Activated T-cell treated with anti-CD3 and anti-CD28 coated beads, Interleukin-2, amount 50 U/mL, for 4 hours (primary cell): Measurements from ENCODE around the gene IFT122. TPM values are rescaled to one million over a fixed set of nuclear protein-coding genes. Genes with fewer than 3 reads are reported as not detected.
A peak's percentile ranks its signal among the peaks of the same experiment; 100 is the strongest.
"Not testable (repeated sequence)": the region's sequence is repeated elsewhere in the genome, so short reads cannot be mapped to it uniquely, and the experiment has no call there.

Source experiments
- ATAC-seq, 2 donors: fragments of 200-7000 bp; cut with Tn5 transposase; one replicate each; pipeline ENCODE4 v1.10.0; 2021
- DNase-seq: peaks from one replicate; pipeline ENCODE4 v3.0.0-alpha.2; 2020
- H3K27me3 Mint-ChIP-seq: one replicate; pipeline ENCODE4 v1.8.0; 2021; ENCODE audit warnings: low read depth, mixed read lengths
- H3K36me3 Mint-ChIP-seq: one replicate; pipeline ENCODE4 v1.8.0; 2022; ENCODE audit warnings: mixed read lengths; ENCODE audit not compliant: insufficient read depth
- H3K4me1 Mint-ChIP-seq: one replicate; pipeline ENCODE4 v1.8.0; 2021; ENCODE audit warnings: low read depth, mixed read lengths
- H3K4me3 Mint-ChIP-seq: one replicate; pipeline ENCODE4 v1.8.0; 2021; ENCODE audit warnings: mild to moderate bottlenecking, moderate library complexity, mixed read lengths
- H3K9me3 Mint-ChIP-seq: one replicate; pipeline ENCODE4 v1.8.0; 2021; ENCODE audit warnings: mixed read lengths
- total RNA-seq, 3 donors: library from RNA; stranded (reverse); gene quantifications; one replicate each; pipeline ENCODE4 v1.2.1, GENCODE V29; 2021

Gene IFT122, protein sequence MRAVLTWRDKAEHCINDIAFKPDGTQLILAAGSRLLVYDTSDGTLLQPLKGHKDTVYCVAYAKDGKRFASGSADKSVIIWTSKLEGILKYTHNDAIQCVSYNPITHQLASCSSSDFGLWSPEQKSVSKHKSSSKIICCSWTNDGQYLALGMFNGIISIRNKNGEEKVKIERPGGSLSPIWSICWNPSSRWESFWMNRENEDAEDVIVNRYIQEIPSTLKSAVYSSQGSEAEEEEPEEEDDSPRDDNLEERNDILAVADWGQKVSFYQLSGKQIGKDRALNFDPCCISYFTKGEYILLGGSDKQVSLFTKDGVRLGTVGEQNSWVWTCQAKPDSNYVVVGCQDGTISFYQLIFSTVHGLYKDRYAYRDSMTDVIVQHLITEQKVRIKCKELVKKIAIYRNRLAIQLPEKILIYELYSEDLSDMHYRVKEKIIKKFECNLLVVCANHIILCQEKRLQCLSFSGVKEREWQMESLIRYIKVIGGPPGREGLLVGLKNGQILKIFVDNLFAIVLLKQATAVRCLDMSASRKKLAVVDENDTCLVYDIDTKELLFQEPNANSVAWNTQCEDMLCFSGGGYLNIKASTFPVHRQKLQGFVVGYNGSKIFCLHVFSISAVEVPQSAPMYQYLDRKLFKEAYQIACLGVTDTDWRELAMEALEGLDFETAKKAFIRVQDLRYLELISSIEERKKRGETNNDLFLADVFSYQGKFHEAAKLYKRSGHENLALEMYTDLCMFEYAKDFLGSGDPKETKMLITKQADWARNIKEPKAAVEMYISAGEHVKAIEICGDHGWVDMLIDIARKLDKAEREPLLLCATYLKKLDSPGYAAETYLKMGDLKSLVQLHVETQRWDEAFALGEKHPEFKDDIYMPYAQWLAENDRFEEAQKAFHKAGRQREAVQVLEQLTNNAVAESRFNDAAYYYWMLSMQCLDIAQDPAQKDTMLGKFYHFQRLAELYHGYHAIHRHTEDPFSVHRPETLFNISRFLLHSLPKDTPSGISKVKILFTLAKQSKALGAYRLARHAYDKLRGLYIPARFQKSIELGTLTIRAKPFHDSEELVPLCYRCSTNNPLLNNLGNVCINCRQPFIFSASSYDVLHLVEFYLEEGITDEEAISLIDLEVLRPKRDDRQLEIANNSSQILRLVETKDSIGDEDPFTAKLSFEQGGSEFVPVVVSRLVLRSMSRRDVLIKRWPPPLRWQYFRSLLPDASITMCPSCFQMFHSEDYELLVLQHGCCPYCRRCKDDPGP
- total RNA-seq, result 1 to 10 TPM; 8.7 to 9.7 (median 8.9) TPM

DNA sequence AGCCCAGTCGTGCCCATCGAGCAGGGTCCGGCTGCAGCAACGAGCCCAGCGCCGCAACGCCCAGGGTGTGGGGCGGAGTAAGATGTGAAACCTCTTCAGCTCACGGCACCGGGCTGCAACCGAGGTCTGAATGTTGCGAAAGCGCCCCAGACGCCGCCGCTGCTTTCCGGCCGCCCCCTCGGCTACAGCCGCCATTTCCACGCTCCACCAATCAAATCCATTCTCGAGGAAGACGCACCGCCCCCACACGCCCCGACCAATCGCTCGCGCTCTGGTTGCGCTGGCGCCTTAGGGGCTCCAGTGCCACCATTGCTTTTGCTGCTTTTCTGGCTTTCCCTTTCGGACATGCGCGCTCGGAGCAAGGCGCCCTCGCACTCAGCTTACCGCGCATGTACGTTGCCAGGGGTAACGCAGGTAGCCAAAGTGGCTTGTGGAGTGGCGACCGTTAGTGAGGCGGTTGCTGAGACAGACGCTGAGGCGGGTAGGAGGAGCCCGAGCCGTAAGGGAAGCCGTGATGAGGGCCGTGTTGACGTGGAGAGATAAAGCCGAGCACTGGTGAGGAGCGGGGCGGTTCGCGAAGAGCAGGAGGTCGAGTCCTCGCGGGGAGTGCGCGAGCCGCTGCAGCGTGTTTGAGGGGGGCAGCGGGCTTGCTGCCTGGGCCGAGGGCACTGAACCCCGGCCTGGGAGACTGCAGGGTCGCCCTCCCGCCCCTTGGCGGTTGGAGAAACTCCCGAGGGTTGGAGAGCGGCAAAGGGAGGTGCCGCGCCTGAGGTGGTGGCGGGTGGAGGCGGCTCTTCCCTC, at the start of gene IFT122, which contains the start of gene MBD4:
Gene IFT122, plus strand, starts transcription at position 408 of the 801 bp plus-strand sequence. Its CDS starts 107 bp downstream, at position 515.
Gene MBD4, minus strand, starts transcription at position 132 of the 801 bp plus-strand sequence. Its CDS starts 115 bp downstream, at position 17.
- Mint-ChIP-seq H3K9me3 (no peaks in the 10 kb centered on the region), H3K4me1 (peaks cover 66% of the 10 kb centered on the region), H3K27me3 (no peaks in the 10 kb centered on the region), H3K36me3 (peaks cover 23% of the 10 kb centered on the region), H3K4me3 (peak within 1 kb of the TSS; percentile 92)
- DNase-seq (peak; percentile 97), ATAC-seq (peak; percentile 91 to 92)

DNA sequence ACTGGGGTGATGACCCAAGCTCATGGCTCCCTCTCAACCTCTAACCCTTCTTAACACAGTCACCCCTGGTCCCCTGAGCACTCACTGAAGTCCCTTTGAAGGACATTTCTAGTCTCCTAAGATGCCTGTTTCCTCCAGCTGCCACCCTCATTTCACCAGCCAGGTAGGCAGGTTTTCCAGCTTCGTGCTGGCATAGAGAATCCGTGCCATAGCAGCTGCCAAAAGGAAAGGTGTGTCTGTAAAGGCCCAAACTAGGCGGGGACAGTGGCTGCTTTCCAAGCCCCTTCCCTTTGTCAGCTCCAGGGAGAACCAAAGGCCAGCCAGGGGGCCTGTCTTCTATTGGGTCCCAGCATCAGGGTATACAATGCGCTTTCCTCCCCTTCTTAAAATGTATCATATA, 48.4 kb upstream of the IFT122 start:
- H3K27me3 Mint-ChIP-seq, ATAC-seq, H3K4me1 Mint-ChIP-seq, DNase-seq, H3K9me3 Mint-ChIP-seq, H3K4me3 Mint-ChIP-seq: not testable (repeated sequence)
- H3K36me3 Mint-ChIP-seq, result peaks cover 46% of the 10 kb centered on the region

DNA sequence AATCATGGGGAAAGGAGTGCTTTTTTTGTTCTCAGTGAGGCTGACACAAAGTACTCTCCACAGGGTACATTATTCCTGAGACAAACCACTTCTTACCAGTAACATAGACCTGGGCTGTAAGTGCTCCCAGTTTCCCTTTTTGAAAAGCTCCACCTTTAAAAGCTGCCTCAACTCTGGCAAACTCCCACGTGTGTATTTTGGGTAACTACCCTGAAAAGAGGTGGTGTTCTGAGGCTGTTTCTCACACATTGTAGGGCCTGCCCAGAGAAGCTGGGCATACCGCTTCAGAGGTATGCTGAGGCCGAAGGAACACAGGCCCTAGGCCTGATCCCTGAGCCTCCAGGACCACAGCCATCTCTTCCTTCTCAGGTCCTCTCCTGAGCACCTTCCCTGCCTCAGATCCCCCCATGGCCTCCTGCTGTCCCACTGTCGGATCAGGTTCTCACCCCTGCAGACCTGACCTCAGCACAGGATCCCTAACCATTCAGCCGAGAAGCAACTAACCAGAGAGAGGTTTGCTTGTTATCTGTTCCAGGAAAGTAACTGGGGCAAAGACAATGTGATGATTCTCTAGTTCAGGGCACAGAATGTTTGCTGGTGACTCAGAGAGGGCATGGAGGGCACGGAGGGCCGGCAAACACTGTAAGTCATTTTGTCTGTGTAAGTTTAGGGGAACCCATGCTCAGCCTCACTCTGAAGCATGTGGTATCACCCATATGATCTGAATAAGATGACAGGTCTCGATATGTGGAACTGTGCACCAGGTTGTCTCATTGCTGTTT, 47.7 kb upstream of the IFT122 start:
- peaks cover 45% of the 10 kb centered on the region for H3K36me3 Mint-ChIP-seq
- H3K4me1 Mint-ChIP-seq, result peaks cover 10% of the 10 kb centered on the region
- not testable (repeated sequence) for H3K4me3 Mint-ChIP-seq, DNase-seq, H3K9me3 Mint-ChIP-seq, ATAC-seq, H3K27me3 Mint-ChIP-seq

DNA sequence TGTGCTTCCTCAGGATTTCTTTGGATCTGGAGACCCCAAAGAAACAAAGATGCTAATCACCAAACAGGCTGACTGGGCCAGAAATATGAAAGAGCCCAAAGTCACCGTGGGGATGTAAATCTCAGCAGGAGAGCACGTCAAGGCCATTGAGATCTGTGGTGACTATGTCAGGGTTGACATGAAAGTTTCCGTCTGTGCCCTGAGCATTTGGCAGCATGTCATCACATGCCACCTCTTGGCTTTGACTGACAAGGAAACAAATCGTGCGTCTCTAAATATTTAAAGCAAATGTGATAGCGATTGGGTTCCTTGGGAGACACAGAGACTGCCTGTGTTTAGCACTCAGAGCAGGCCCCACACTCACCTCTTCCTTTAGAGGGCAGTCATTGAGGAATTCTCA, 46.8 kb upstream of the IFT122 start:
- ATAC-seq (no peak), DNase-seq (no peak)
- H3K4me3 Mint-ChIP-seq, result no peak overlapping the region
- H3K36me3 Mint-ChIP-seq, result peaks cover 37% of the 10 kb centered on the region
- H3K4me1 Mint-ChIP-seq, result peaks cover 20% of the 10 kb centered on the region
- no peaks in the 10 kb centered on the region for H3K9me3 Mint-ChIP-seq
- H3K27me3 Mint-ChIP-seq, result no peaks in the 10 kb centered on the region

DNA sequence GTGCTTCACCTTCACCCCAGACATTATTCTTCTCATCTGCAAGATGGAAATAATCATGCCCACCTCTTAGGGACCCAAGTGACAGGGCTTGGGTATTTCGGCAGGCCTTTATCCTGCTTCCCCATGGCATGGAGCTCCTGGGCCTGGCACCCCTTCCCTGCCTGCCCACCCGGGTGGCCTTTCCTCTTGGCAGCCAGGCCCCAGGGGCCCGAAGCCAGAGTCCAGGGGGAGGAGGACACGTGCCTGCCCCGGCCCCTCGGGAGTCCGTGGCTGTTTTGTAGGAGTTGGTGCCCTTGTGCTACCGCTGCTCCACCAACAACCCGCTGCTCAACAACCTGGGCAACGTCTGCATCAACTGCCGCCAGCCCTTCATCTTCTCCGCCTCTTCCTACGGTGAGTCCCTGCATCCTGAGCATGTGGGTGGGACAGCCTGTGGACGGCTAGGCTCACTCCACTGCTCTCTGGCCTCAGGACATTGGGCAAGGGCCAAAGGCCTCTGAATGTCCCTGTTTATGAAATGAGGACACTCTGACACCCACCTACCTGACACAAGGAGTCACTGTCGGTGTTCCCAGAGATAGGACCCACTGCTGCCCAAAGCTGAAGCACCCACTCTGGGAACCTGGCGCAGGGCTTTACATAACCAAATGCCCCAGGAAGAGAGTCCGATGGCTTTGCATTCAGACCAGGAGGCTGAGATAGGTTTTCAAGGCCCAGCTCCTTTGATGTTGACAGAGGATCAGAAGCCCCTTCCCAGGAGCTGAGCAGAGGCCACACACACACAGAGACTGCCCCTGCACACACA, 46.1 kb upstream of the IFT122 start:
- not testable (repeated sequence) for DNase-seq, H3K27me3 Mint-ChIP-seq, ATAC-seq, H3K9me3 Mint-ChIP-seq, H3K4me3 Mint-ChIP-seq
- H3K36me3 Mint-ChIP-seq, result peaks cover 39% of the 10 kb centered on the region
- H3K4me1 Mint-ChIP-seq, result peaks cover 24% of the 10 kb centered on the region

DNA sequence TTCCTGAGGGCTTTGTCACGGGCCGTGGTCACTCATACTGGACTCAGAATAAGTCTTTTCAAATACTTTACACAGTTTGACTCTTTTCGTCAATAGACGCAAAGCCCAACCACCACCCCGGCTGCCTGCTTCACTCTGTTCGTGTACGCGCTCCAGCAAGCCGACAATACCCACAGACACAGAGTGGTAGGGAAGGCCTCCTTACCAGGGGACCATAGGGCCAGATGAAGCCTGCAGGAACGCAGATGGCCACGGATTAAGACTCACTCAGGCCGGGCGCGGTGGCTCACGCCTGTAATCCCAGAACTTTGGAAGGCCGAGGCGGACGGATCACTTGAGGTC, 41.2 kb upstream of the IFT122 start:
- H3K4me3 Mint-ChIP-seq, result peak overlapping the region; percentile 97
- peaks cover 26% of the 10 kb centered on the region for H3K4me1 Mint-ChIP-seq

DNA sequence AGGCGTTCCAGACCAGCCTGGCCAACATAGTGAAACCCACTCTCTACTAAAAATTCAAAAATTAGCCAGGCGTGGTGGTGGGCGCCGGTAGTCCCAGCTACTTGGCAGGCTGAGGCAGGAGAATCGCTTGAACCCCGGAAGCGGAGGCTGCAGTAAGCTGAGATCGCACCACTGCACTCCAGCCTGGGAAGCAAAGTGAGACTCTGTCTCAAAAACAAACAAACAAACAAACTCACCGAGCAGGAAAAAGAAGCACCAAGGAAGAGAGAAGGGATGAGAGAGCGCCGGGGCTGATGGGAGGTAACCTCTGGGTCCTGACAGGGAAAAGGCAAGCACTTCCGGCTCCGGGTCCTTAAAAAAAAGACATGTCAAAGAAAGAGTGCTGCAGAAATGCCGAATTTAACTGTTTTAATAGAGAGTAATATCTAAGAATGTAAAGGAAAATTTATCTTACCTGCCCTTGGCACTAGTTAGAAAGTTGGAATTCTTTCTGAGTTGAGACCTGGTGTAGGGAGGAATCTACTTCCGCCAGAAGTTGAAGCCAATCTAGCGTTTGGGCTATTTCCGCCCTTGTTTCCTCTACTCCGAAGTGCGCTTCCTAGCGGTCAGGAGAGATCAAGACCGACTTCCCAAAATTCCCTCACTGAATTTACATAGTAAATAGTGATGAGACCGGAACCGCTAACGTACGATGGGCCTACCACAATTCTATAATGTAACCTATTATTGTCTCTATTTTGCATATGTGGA, 40.7 kb upstream of the IFT122 start:
- peak; percentile 66 for DNase-seq
- peaks cover 26% of the 10 kb centered on the region for H3K4me1 Mint-ChIP-seq
- H3K4me3 Mint-ChIP-seq, result peak overlapping the region; percentile 97
- H3K9me3 Mint-ChIP-seq, result no peaks in the 10 kb centered on the region
- H3K27me3 Mint-ChIP-seq, result no peaks in the 10 kb centered on the region
- peaks cover 18% of the 10 kb centered on the region for H3K36me3 Mint-ChIP-seq
- peak; percentile 86 to 87 for ATAC-seq

More for the DNA sequence above, 41.2 kb upstream of the IFT122 start:
- DNase-seq (no peak), ATAC-seq (peak; percentile 23 to 27)
- no peaks in the 10 kb centered on the region for H3K9me3 Mint-ChIP-seq
- peaks cover 20% of the 10 kb centered on the region for H3K36me3 Mint-ChIP-seq
- H3K27me3 Mint-ChIP-seq, result no peaks in the 10 kb centered on the region

DNA sequence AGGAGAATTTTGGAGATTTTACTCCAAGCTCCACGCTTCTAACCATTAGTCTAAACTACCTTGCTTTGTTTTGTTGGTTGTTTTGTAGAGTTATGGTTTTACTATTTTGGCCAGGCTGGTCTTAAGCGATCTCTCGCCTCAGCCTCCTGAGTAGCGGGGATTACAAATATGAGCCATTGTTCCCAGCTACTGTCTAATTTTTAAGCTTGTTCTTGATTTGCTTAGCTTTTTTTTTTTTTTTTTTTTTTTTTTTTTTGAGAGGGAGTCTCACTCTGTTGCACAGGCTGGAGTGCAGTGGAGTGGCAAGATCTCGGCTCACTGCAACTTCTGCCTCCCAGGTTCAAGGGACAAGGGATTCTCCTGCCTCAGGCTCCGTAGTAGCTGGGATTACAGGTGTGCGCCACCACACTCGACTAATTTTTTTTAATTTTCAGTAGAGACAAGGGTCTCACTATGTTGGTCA, 40.1 kb upstream of the IFT122 start:
- DNase-seq (no peak), ATAC-seq (peak; percentile 7 to 22)
- H3K4me3 Mint-ChIP-seq, result peak overlapping the region; percentile 97
- H3K27me3 Mint-ChIP-seq, result no peaks in the 10 kb centered on the region
- H3K9me3 Mint-ChIP-seq, result no peaks in the 10 kb centered on the region
- peaks cover 26% of the 10 kb centered on the region for H3K4me1 Mint-ChIP-seq
- peaks cover 13% of the 10 kb centered on the region for H3K36me3 Mint-ChIP-seq

DNA sequence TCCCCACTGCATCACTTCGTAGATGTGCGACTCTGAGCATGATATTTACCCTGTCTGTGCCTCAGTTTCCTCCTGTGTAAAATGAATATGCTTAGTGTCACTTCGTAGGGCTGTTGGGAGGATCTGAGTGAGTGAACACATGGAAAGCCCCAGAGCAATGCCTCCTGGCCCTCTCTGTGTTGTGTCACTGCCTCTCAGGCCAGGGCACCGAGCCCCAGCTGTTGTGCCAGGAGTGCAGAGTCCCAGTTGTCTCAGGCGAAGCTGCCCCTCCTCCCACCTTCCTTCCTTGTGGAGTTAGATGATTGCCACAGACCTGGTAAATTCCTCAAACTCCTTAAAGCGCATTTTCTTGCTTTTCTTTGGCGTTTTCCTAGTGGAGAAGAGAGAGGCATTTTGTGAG, 37.8 kb upstream of the IFT122 start:
- DNase-seq (no peak), ATAC-seq (no peak)
- no peaks in the 10 kb centered on the region for H3K27me3 Mint-ChIP-seq
- peaks cover 17% of the 10 kb centered on the region for H3K4me1 Mint-ChIP-seq
- no peaks in the 10 kb centered on the region for H3K9me3 Mint-ChIP-seq
- no peak overlapping the region for H3K4me3 Mint-ChIP-seq
- H3K36me3 Mint-ChIP-seq, result peaks cover 4% of the 10 kb centered on the region

DNA sequence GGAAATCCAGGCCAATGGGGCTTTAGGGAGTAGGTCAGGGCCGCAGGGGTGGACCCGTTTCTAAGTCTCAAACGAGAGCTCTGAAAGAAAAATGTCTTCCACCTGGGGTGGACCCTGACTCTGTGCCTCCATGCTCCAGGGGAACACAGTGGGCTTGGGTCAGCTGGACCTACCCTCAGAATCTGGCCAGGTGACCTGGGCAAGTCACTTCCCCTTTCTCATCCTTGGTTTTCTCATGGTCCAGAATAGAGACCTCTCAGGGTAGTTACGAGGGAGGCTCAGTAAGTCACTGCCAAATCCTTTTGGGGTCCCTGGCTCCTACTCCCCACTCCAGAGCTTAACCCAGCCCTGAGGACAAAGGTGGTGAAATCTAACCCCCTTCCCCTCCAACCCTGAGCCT, 37.4 kb upstream of the IFT122 start:
- Mint-ChIP-seq H3K27me3 (no peaks in the 10 kb centered on the region), H3K36me3 (peaks cover 3% of the 10 kb centered on the region), H3K4me1 (peaks cover 13% of the 10 kb centered on the region), H3K4me3 (no peak overlapping the region), H3K9me3 (no peaks in the 10 kb centered on the region)
- ATAC-seq, result no peak
- no peak for DNase-seq

DNA sequence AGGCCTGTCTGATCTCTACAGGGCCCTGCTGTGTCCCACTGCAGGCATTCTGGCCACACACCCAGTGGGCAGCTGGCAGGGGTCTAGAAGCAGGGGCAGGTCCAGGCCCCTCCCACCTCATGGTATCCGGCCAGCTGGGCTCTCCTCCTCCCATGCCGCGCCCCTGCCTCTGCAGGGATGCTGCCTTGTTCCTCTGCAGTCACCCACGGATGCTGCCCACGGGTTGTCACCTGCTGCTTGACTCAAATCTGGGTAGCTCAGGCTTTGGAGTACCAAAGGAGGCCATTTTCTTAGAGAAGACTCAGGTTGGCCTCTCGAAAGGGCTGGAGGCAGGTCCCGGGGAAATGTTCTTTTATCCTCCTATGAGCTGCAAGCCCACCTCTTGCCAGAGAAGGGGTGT, 36.6 kb upstream of the IFT122 start:
- H3K27me3 Mint-ChIP-seq, result no peaks in the 10 kb centered on the region
- H3K4me1 Mint-ChIP-seq, result peaks cover 5% of the 10 kb centered on the region

DNA sequence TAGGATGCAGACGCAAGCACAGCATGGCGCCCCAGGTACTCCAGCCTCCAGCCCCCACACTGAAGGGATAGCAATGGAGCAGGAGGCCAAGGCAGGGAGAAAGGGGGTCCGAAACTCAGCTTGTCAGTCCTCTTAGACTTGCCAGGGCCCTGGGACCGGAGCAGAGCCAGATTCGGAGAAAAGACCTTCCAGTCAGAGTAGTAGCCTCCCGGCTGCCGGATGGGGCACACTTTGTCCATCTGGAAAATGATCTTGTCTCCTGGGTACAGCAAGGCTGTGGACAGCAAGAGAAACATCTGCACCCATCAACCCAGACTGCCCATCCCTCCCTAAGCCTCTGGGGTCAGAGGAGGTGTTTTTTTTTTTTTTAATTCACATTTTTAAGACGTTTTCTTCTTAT, 35.9 kb upstream of the IFT122 start:
- Mint-ChIP-seq H3K9me3 (no peaks in the 10 kb centered on the region), H3K4me3 (no peak overlapping the region), H3K4me1 (peaks cover 2% of the 10 kb centered on the region), H3K27me3 (no peaks in the 10 kb centered on the region), H3K36me3 (no peaks in the 10 kb centered on the region)
- no peak for DNase-seq
- no peak for ATAC-seq

More for the DNA sequence above, 36.6 kb upstream of the IFT122 start:
- Mint-ChIP-seq H3K36me3 (peaks cover 2% of the 10 kb centered on the region), H3K9me3 (no peaks in the 10 kb centered on the region), H3K4me3 (no peak overlapping the region)
- ATAC-seq, result no peak
- DNase-seq, result no peak
